ENCODE results near the gene ANG.
"Not testable (repeated sequence)": the region's sequence is repeated elsewhere in the genome, so short reads cannot be mapped to it uniquely, and the experiment has no call there.

ANG gene

GRCh38 chr14:20661197-20661596, 27.4 kb upstream of the ANG start:
- H3K4me3 ChIP-seq (replicated peaks in 1 of 2; ENCODE audit: low read depth in 2 of 2, low read length in 2 of 2) = no peak overlapping the region
- no peak for TF ChIP-seq CTCF (IDR thresholded peaks at IDR 0.05; ENCODE audit: low read depth, low read length)
- DNase-seq (ENCODE audit: low read depth in 2 of 2) = no peak

GRCh38 chr14:20662968-20663732, 25.4 kb upstream of the ANG start:
- peak overlapping the region in 1 of 2 donors; percentile 44 for H3K4me3 ChIP-seq (replicated peaks in 1 of 2; ENCODE audit: low read depth in 2 of 2, low read length in 2 of 2)
- peak; percentile 62 to 90 for DNase-seq (ENCODE audit: low read depth in 2 of 2)
- peak; percentile 49 for TF ChIP-seq CTCF (IDR thresholded peaks at IDR 0.05; ENCODE audit: low read depth, low read length)

GRCh38 chr14:20666400-20666961, 22.1 kb upstream of the ANG start:
- DNase-seq (ENCODE audit: low read depth in 2 of 2); H3K4me3 ChIP-seq (replicated peaks in 1 of 2; ENCODE audit: low read depth in 2 of 2, low read length in 2 of 2): not testable (repeated sequence)

GRCh38 chr14:20667957-20668356, 20.6 kb upstream of the ANG start:
- H3K4me3 ChIP-seq (replicated peaks in 1 of 2; ENCODE audit: low read depth in 2 of 2, low read length in 2 of 2) = no peak overlapping the region
- TF ChIP-seq CTCF (IDR thresholded peaks at IDR 0.05; ENCODE audit: low read depth, low read length) = no peak
- DNase-seq (ENCODE audit: low read depth in 2 of 2) = no peak

GRCh38 chr14:20668969-20669368, 19.6 kb upstream of the ANG start:
- no peak for TF ChIP-seq CTCF (IDR thresholded peaks at IDR 0.05; ENCODE audit: low read depth, low read length)
- peak in 1 of 2 donors; percentile 21 for DNase-seq (ENCODE audit: low read depth in 2 of 2)
- H3K4me3 ChIP-seq (replicated peaks in 1 of 2; ENCODE audit: low read depth in 2 of 2, low read length in 2 of 2) = no peak overlapping the region

- no peak overlapping the region for H3K4me3 ChIP-seq (replicated peaks in 1 of 2; ENCODE audit: low read depth in 2 of 2, low read length in 2 of 2)
- DNase-seq (ENCODE audit: low read depth in 2 of 2) = no peak
- TF ChIP-seq CTCF (IDR thresholded peaks at IDR 0.05; ENCODE audit: low read depth, low read length) = no peak
Observed at GRCh38 chr14:20671597-20672283, 16.8 kb upstream of the ANG start.

GRCh38 chr14:20675669-20676068, 12.9 kb upstream of the ANG start:
- no peak for DNase-seq (ENCODE audit: low read depth in 2 of 2)
- H3K4me3 ChIP-seq (replicated peaks in 1 of 2; ENCODE audit: low read depth in 2 of 2, low read length in 2 of 2) = no peak overlapping the region
- no peak for TF ChIP-seq CTCF (IDR thresholded peaks at IDR 0.05; ENCODE audit: low read depth, low read length)

All from cardiac fibroblast (primary cell).